ENCODE data around the gene RNH1. TPM values are rescaled to one million over a fixed set of nuclear protein-coding genes. Genes with fewer than 3 reads are reported as not detected.

The RNH1 gene
- total RNA-seq, 1 donor from 2014 or later: 163 TPM

DNA sequence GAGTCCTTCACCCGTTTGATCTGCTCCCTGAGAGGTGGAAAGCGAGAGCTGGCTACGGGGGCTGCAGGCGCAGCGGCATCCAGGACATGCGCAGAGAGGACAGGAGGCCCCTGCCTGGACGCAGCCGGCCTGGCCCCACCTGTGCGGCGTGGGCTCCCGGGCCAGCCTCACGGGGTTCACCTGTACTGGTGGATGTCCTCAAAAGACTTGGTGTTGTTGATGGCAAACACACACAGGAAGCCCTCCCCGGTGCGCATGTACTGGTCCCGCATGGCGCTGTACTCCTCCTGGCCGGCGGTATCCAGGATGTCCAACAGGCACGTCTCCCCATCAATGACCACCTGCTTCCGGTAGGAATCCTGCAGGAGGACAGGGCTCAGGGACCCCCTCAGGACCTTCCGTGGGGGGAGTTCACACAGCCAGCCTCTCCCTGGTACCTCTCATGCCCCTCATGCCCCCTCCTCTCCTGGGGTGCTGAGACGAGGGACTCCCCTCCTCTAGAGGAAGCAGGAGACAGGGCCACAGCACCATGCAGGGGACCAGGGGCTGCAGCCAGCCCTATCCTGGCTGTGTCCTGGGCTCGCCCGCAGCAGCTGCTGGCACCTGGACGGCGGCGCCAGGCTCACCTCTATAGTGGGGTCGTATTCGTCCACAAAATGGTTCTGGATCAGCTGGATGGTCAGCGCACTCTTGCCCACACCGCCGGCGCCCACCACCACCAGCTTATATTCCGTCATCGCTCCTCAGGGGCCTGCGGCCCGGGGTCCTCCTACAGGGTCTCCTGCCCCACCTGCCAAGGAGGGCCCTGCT lies 26.7 kb upstream of the RNH1 start:
- DNase-seq (ENCODE audit: low read depth): no peak
- H3K4me3 ChIP-seq (ENCODE audit: low read depth, low read length): peak overlapping the region; percentile 88
- TF ChIP-seq, protein P1, sequence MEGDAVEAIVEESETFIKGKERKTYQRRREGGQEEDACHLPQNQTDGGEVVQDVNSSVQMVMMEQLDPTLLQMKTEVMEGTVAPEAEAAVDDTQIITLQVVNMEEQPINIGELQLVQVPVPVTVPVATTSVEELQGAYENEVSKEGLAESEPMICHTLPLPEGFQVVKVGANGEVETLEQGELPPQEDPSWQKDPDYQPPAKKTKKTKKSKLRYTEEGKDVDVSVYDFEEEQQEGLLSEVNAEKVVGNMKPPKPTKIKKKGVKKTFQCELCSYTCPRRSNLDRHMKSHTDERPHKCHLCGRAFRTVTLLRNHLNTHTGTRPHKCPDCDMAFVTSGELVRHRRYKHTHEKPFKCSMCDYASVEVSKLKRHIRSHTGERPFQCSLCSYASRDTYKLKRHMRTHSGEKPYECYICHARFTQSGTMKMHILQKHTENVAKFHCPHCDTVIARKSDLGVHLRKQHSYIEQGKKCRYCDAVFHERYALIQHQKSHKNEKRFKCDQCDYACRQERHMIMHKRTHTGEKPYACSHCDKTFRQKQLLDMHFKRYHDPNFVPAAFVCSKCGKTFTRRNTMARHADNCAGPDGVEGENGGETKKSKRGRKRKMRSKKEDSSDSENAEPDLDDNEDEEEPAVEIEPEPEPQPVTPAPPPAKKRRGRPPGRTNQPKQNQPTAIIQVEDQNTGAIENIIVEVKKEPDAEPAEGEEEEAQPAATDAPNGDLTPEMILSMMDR (conservative IDR thresholded peaks at IDR 0.05; ENCODE audit: low read depth, low read length): no peak

DNA sequence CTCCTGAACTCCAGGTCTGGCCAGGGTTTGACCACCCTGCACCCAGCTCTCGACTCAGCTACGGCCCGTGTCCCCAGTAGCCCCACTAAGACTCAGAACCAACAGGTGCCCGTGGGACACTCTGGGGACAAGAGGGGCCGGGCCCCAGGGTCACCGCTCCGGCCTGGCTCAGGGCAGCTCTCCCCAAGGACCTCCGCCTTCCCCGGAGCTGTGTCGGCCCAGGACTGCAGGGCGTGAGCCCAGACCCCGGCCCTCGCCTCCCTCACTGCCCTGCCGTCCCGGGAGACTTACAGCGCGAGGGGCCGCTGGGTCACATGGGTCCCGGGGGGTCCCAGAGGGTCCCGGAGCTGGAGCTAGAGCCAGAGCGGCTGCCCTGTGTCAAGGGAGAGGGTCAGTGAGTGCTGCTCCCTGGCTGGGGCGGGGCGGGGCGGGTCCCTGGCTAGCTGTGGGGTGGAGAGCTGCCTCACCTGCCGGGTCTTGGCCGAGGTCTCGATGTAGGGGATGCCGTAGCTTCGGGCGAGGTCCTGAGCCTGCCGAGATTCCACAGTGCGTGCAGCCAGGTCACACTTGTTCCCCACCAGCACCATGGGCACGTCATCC lies 26.0 kb upstream of the RNH1 start:
- DNase-seq (ENCODE audit: low read depth): no peak
- TF ChIP-seq, protein P1 (conservative IDR thresholded peaks at IDR 0.05; ENCODE audit: low read depth, low read length): no peak
- no peak overlapping the region for H3K4me3 ChIP-seq (ENCODE audit: low read depth, low read length)

DNA sequence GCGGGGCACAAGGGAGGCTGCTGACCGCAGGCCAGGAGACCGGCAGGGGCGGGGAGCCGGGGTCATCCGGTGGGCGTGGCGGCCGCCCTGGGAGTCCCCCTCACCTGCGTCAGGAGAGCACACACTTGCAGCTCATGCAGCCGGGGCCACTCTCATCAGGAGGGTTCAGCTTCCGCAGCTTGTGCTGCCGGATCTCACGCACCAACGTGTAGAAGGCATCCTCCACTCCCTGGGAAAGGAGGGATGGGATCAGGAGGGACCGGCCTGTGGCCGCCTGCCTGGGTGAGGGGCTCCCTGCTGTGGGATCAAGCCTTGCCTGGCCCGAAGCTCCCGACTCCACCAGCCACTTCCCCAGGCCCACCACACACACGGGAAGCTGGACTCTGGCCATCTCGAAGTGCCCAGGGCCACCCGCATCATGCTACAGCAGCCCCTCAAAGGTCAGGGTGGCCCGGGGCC lies 25.5 kb upstream of the RNH1 start:
- DNase-seq (ENCODE audit: low read depth): no peak
- H3K4me3 ChIP-seq (ENCODE audit: low read depth, low read length): no peak overlapping the region
- TF ChIP-seq, protein P1 (conservative IDR thresholded peaks at IDR 0.05; ENCODE audit: low read depth, low read length): no peak

DNA sequence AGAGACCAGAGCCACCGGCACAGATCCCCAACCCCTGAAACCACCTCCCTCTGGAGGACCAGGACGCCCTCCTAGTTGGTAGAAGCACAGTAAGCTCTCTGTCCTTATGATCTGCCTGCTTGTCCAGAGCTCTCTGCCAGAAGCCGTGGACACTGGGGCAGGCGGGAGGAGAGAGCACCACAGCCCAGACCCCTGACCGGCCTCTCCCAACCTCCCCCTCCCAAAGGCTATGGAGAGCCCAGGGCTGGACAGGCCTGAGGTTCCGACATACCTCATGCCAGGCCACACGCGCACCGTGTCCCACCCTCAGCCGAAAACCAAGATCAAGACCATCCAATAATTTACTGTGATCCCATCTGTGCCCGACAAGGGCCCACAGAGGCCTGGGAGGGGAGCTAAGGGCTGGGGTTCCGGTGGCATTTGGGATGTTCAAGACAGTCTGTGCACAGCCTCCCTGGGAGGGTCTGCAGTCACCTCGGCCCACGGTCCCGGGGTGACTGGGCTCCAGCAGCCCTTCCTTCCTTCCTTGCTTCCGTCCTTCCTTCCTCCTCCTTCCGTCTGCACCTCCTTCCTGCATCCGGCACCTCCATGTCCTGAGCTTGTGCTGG lies 25.0 kb upstream of the RNH1 start:
- no peak for DNase-seq (ENCODE audit: low read depth)
- TF ChIP-seq, protein P1 (conservative IDR thresholded peaks at IDR 0.05; ENCODE audit: low read depth, low read length): no peak
- H3K4me3 ChIP-seq (ENCODE audit: low read depth, low read length): no peak overlapping the region

DNA sequence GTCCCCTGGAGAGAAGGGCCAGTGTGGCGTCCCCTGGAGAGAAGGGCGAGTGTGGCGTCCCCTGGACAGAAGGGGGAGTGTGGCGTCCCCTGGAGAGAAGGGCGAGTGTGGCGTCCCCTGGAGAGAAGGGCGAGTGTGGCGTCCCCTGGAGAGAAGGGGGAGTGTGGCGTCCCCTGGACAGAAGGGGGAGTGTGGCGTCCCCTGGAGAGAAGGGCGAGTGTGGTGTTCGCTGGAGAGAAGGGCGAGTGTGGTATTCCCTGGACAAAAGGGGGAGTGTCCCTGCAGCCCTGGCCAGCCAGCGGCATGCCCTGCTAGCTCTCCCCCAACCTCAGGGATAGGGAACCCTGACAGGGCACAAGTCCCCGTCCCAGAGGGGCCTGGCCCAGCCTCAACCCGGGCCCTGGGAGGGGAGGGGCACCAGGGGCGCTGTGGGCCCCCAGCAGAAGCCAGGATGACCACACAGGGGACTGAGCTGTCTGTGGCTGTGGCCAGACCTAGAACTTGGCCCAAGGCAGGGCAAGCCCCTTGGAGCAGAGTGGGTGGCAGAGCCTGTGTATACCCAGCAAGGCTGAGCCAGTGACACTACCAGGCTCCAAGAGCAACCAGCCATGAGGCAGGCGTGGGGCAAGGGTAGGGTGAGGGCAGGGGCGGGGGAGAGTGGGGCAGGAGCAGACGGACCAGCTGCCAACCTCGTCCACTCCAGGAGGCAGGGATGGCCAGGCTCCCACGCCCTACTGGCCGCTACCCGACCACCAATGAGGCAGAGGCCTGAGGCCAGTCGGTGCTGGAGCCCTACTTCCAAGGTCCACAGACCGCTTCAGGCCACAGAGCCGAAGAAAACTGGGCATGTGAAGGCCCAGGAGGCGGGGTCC lies 24.2 kb upstream of the RNH1 start:
- TF ChIP-seq, protein P1 (conservative IDR thresholded peaks at IDR 0.05; ENCODE audit: low read depth, low read length): no peak
- DNase-seq (ENCODE audit: low read depth): no peak
- H3K4me3 ChIP-seq (ENCODE audit: low read depth, low read length): no peak overlapping the region

DNA sequence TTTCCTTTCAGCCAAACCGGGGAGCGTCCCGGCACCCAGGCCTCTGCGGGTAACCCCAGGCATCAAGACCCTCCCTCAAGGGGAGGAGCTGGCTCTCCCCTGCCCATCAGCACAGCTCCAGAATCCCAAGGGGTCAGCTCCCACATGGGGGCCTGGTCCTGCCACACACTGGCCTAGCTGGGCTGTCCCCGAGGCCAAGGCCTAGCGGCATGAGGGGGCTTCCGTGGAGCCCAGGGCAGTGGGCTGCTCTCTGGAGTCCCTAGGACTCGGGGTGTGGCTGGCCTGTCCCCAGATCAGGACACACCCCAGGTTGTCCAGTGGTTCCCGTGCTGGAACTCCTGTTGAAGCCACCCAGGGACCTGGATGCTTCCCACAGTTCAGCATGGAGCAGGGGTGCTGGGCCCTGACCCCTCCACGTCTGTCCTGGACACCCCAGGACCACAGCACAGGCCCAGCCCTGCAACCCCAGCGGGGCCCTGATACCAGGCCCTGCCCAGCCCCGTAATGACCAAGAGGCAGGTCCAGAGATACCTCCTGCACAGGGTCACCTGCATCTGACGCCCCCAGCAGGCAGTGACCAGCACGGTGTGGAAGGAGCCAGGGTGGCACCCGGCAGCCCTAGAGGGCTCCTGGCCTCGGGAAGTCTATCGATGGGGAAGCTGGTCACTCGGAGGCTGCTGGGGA lies 22.8 kb upstream of the RNH1 start:
- H3K4me3 ChIP-seq (ENCODE audit: low read depth, low read length): no peak overlapping the region
- DNase-seq (ENCODE audit: low read depth): no peak
- TF ChIP-seq, protein P1 (conservative IDR thresholded peaks at IDR 0.05; ENCODE audit: low read depth, low read length): no peak

Data from epithelial cell of proximal tubule (primary cell).